Prostate gland (tissue), 2 donors: ENCODE measurements around the gene PCNT.

ENCODE experiments used
- CTCF ChIP-seq, 4 experiments: fragments of 200-600 bp in 2 of 4; fragments of 450-650 bp in 2 of 4; sonication (generic) in 2 of 4; IDR thresholded peaks; 1 replicate in 3 of 4; 2 replicates in 1 of 4; pipeline ENCODE4 v1.5.1; 2016 to 2019; ENCODE audit warnings: antibody characterized with exemption in 4 of 4, mild to moderate bottlenecking in 2 of 4, moderate library complexity in 2 of 4
- POLR2A ChIP-seq: fragments of 450-650 bp; IDR thresholded peaks from one replicate; pipeline ENCODE4 v1.6.1; 2016; ENCODE audit warnings: antibody characterized with exemption, mild to moderate bottlenecking

DNA sequence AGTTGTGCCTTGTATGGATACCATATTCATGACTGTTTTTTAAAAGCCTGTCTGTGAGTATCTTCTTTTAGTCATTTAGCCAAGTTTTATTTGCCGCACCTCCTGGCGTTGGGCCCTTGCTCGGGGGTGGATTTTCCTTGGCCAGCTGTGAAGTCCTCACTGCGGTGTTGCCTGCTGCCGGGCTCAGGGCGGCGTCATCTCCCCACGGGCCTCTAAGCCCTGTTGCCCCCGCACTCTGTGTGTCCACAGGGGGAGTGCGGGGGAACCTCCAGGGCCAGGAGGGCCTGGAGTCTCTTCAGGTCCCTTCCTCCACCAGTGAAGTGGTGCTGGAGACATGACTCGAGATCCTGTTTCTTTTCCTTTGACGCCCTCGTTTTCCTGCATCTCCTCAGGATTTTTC is 69.0 kb downstream of the PCNT start:
- TF ChIP-seq POLR2A (no peak), CTCF (IDR thresholded peaks at IDR 0.05) (no peak)
